H1 (cell line): Measurements from ENCODE around the gene RNF145. TPM values are rescaled to one million over a fixed set of nuclear protein-coding genes. Genes with fewer than 3 reads are reported as not detected.

Experiments
- CTCF ChIA-PET: fragments of 300-600 bp; sonication (Branson Sonifier 250); formaldehyde crosslinking; loops from one replicate; lab custom pipeline; 2021; ENCODE audit not compliant: partially characterized antibody; lab: Charles Lee
- POLR2A ChIA-PET: fragments of 300-600 bp; sonication (Branson Sonifier 250); formaldehyde crosslinking; loops from one replicate; lab custom pipeline; 2021; ENCODE audit warnings: inconsistent platforms; ENCODE audit not compliant: partially characterized antibody; lab: Charles Lee
- DNase-seq, 2 experiments: peaks; one replicate each; pipeline versions ENCODE4 v3.0.0 to v3.0.0-alpha.2; 2010 to 2022; ENCODE audit warnings: low spot score in 2 of 2, low read depth in 1 of 2, mixed read lengths in 1 of 2
- FAIRE-seq: peaks from 2 replicates; lab custom pipeline; 2011; peaks lifted over from hg19 to GRCh38; lab: Jason Lieb, UNC
- H2AFZ ChIP-seq: 2 replicates; pipeline ENCODE4 v1.8.1; 2012; ENCODE audit warnings: low read length, inconsistent platforms
- H2AK5ac ChIP-seq: 2 replicates; pipeline ENCODE4 v1.6.1; 2013; ENCODE audit warnings: low read depth, low read length
- H2BK120ac ChIP-seq: replicated peaks from 2 replicates; pipeline ENCODE3; 2013; ENCODE audit warnings: low read depth, low read length, inconsistent platforms
- H2BK12ac ChIP-seq: 2 replicates; pipeline ENCODE4 v1.6.1; 2013; ENCODE audit warnings: low read depth, low read length
- H2BK15ac ChIP-seq: 2 replicates; pipeline ENCODE4 v1.6.1; 2013; ENCODE audit warnings: low read length
- H2BK20ac ChIP-seq: 2 replicates; pipeline ENCODE4 v1.6.1; 2013; ENCODE audit warnings: low read length
- H2BK5ac ChIP-seq: 2 replicates; pipeline ENCODE4 v1.6.1; 2013; ENCODE audit warnings: low read depth, low read length
- H3K14ac ChIP-seq: 2 replicates; pipeline ENCODE4 v1.6.1; 2013; ENCODE audit warnings: inconsistent platforms; ENCODE audit not compliant: insufficient read length
- H3K18ac ChIP-seq: 2 replicates; pipeline ENCODE4 v1.6.1; 2013; ENCODE audit warnings: low read length; ENCODE audit errors: extremely low read depth
- H3K23ac ChIP-seq: 2 replicates; pipeline ENCODE4 v1.6.1; 2013; ENCODE audit warnings: inconsistent platforms; ENCODE audit not compliant: insufficient read length
- H3K23me2 ChIP-seq: 2 replicates; pipeline ENCODE4 v1.6.1; 2013; ENCODE audit warnings: low read depth, low read length
- H3K27ac ChIP-seq: 2 replicates; pipeline ENCODE4 v1.6.1; 2011; ENCODE audit warnings: low read depth, low read length, inconsistent platforms
- H3K27me3 ChIP-seq, 4 experiments: replicated peaks in 1 of 4; 1 replicate in 1 of 4; 2 replicates in 3 of 4; pipeline versions ENCODE4 v1.6.1 to v1.8.1; 2011 to 2013; ENCODE audit warnings: low read length in 3 of 4, mild to moderate bottlenecking in 3 of 4, inconsistent platforms in 2 of 4, mixed read lengths in 2 of 4, moderate library complexity in 1 of 4; ENCODE audit not compliant: control insufficient read depth in 3 of 4, insufficient read depth in 3 of 4; ENCODE audit errors: extremely low read depth in 1 of 4
- H3K36me3 ChIP-seq, 4 experiments: 2 replicates each; pipeline versions ENCODE4 v1.6.1 to v1.8.1; 2011 to 2013; ENCODE audit warnings: mild to moderate bottlenecking in 4 of 4, low read length in 3 of 4, moderate library complexity in 2 of 4, control low read depth in 1 of 4, inconsistent platforms in 1 of 4; ENCODE audit not compliant: insufficient read depth in 4 of 4, control insufficient read depth in 2 of 4
- H3K4ac ChIP-seq: replicated peaks from 2 replicates; pipeline ENCODE3; 2013; ENCODE audit warnings: low read length, low read depth, mixed read lengths, inconsistent platforms; ENCODE audit not compliant: insufficient read length
- H3K4me1 ChIP-seq, 4 experiments: replicated peaks in 1 of 4; 1 replicate in 1 of 4; 2 replicates in 3 of 4; pipeline versions ENCODE4 v1.6.1 to v1.8.1; 2011 to 2013; ENCODE audit warnings: low read length in 3 of 4, inconsistent platforms in 2 of 4, mixed read lengths in 1 of 4; ENCODE audit not compliant: insufficient read depth in 4 of 4, control insufficient read depth in 3 of 4
- H3K4me2 ChIP-seq, 2 experiments: 2 replicates each; pipeline versions ENCODE4 v1.6.1 to v1.8.1; 2011 to 2013; ENCODE audit warnings: low read depth in 2 of 2, low read length in 2 of 2, control low read depth in 1 of 2, inconsistent platforms in 1 of 2, mild to moderate bottlenecking in 1 of 2; ENCODE audit not compliant: insufficient read depth in 1 of 2
- H3K4me3 ChIP-seq, 4 experiments: fragments of 200-600, 300-600 bp in 1 of 4; sonication (generic), shearing (Covaris generic), sonication (Bioruptor Twin) in 1 of 4; 2 replicates each; pipeline versions ENCODE4 v1.5.1 to v1.8.1; 2011 to 2016; ENCODE audit warnings: low read length in 4 of 4, low read depth in 3 of 4, control low read depth in 2 of 4, inconsistent platforms in 2 of 4, mild to moderate bottlenecking in 2 of 4, mixed read lengths in 1 of 4, moderate library complexity in 1 of 4; ENCODE audit not compliant: insufficient read depth in 2 of 4; ENCODE audit errors: extremely low read depth in 1 of 4
- H3K56ac ChIP-seq: replicated peaks from 2 replicates; pipeline ENCODE3; 2013; ENCODE audit warnings: low read depth, mild to moderate bottlenecking, mixed read lengths, low read length, inconsistent platforms; ENCODE audit not compliant: insufficient read length
- H3K79me1 ChIP-seq: 2 replicates; pipeline ENCODE4 v1.6.1; 2013; ENCODE audit warnings: low read depth, low read length, control low read depth
- H3K79me2 ChIP-seq, 2 experiments: 2 replicates each; pipeline versions ENCODE4 v1.6.1 to v1.8.1; 2012 to 2013; ENCODE audit warnings: low read length in 2 of 2, mild to moderate bottlenecking in 2 of 2, inconsistent platforms in 1 of 2; ENCODE audit not compliant: insufficient read depth in 2 of 2, control insufficient read depth in 1 of 2
- H3K9ac ChIP-seq, 4 experiments: replicated peaks in 1 of 4; 1 replicate in 1 of 4; 2 replicates in 3 of 4; pipeline versions ENCODE4 v1.6.1 to v1.8.1; 2011 to 2013; ENCODE audit warnings: low read depth in 3 of 4, low read length in 3 of 4, control low read depth in 2 of 4, mild to moderate bottlenecking in 2 of 4, moderate library complexity in 2 of 4, inconsistent platforms in 1 of 4; ENCODE audit errors: extremely low read depth in 1 of 4
- H3K9me3 ChIP-seq, 2 experiments: 2 replicates each; pipeline versions ENCODE4 v1.6.1 to v1.8.1; 2012 to 2013; ENCODE audit warnings: mild to moderate bottlenecking in 2 of 2, moderate library complexity in 2 of 2, control low read depth in 1 of 2, inconsistent platforms in 1 of 2, low read depth in 1 of 2, low read length in 1 of 2, mixed read lengths in 1 of 2; ENCODE audit not compliant: insufficient read depth in 2 of 2
- H4K20me1 ChIP-seq, 2 experiments: replicated peaks in 1 of 2; 2 replicates each; pipeline versions ENCODE3 to v1.8.1; 2011 to 2013; ENCODE audit warnings: inconsistent platforms in 2 of 2, low read length in 2 of 2, mild to moderate bottlenecking in 1 of 2; ENCODE audit not compliant: insufficient read depth in 2 of 2, control insufficient read depth in 1 of 2
- H4K5ac ChIP-seq: 2 replicates; pipeline ENCODE4 v1.6.1; 2013; ENCODE audit warnings: low read length, low read depth, mixed read lengths, inconsistent platforms; ENCODE audit not compliant: insufficient read length
- H4K8ac ChIP-seq: 2 replicates; pipeline ENCODE4 v1.8.0; 2013; ENCODE audit warnings: mild to moderate bottlenecking, moderate library complexity, low read length, inconsistent platforms; ENCODE audit not compliant: insufficient read depth; ENCODE audit errors: extremely low read depth
- H4K91ac ChIP-seq: replicated peaks from 2 replicates; pipeline ENCODE3; 2013; ENCODE audit warnings: low read length, mixed read lengths, inconsistent platforms; ENCODE audit not compliant: insufficient read length
- SIX5 ChIP-seq: IDR thresholded peaks from 2 replicates; pipeline ENCODE4 v1.6.1; 2011; ENCODE audit warnings: mild to moderate bottlenecking, low read depth, low read length
- TCF12 ChIP-seq: IDR thresholded peaks from 2 replicates; pipeline ENCODE4 v1.6.1; 2011; ENCODE audit warnings: low read depth, mild to moderate bottlenecking, low read length
- WGBS, 2 experiments: shearing (Covaris generic) in 1 of 2; methylation state at CpG; one replicate each; pipeline versions ENCODE4 v1.1.6 to v1.1.7; 2013 to 2015; ENCODE audit warnings: low lambda C conversion rate in 2 of 2, mixed read lengths in 2 of 2, inconsistent platforms in 1 of 2, low coverage in 1 of 2, missing lambda C conversion rate in 1 of 2; ENCODE audit not compliant: insufficient replicate concordance in 2 of 2, insufficient coverage in 1 of 2, insufficient read length in 1 of 2; ENCODE audit errors: extremely low coverage in 1 of 2, missing lambda C conversion rate in 1 of 2; 5-methylcytosine and 5-hydroxymethylcytosine counted together
- polyA plus RNA-seq, 7 experiments: library from polyadenylated mRNA; depleted of rRNA in 3 of 7; stranded (reverse) in 5 of 7; unstranded in 2 of 7; fragments of >200 nt in 5 of 7; fragments of 200-250 nt in 2 of 7; gene quantifications; 1 replicate in 5 of 7; 2 replicates in 1 of 7; 4 replicates in 1 of 7; pipeline versions ENCODE4 v1.2.1 to v1.2.3, GENCODE V29; 2011 to 2013; ENCODE audit warnings: missing spikeins in 2 of 7, mixed read lengths in 2 of 7
- total RNA-seq: library from RNA; stranded (reverse); fragmentation: NEBNext Ultra II Directional; extraction: Animal tissue kit (Norgen Biotek cat#: 25700); gene quantifications from 2 replicates; pipeline ENCODE4 v1.2.1, GENCODE V29; 2021
- TF ChIP-seq, protein P1 (sequence below): IDR thresholded peaks from 2 replicates; pipeline ENCODE4 v1.6.1; 2011; ENCODE audit warnings: low read length, improper control_type of control experiment

The RNF145 gene
- total and polyA plus RNA-seq, 2 of the 8 experiments (the other 6 are each of a cell fraction or from before 2014, with no cell fraction given): 34.2 to 72.5 TPM

GRCh38 chr5:159135896-159136531, 73.3 kb downstream of the RNF145 start:
- H2BK120ac ChIP-seq: no peak overlapping the region
- ChIA-PET POLR2A (no interaction called here), CTCF (interaction anchor here (0.8 to 1.6 kb wide), 2 partner anchors 11 to 13 kb away, joined by 4 to 6 read pairs; no protein-coding TSS in a partner anchor)
- H3K56ac ChIP-seq: no peak overlapping the region
- no peaks in the 10 kb centered on the region for H3K79me2 ChIP-seq
- no peak overlapping the region for H3K18ac ChIP-seq
- H2BK12ac ChIP-seq: no peak overlapping the region
- no peaks in the 10 kb centered on the region for H3K79me1 ChIP-seq
- H3K14ac ChIP-seq: no peak overlapping the region
- no peaks in the 10 kb centered on the region for H3K9me3 ChIP-seq
- H2AFZ ChIP-seq: 0 out of 2 replicates have a peak overlapping the region, but pooled peaks have one; percentile 12
- H3K4me2 ChIP-seq: no peak overlapping the region
- TF ChIP-seq SIX5 (no peak), TCF12 (no peak)
- TF ChIP-seq, protein P1, sequence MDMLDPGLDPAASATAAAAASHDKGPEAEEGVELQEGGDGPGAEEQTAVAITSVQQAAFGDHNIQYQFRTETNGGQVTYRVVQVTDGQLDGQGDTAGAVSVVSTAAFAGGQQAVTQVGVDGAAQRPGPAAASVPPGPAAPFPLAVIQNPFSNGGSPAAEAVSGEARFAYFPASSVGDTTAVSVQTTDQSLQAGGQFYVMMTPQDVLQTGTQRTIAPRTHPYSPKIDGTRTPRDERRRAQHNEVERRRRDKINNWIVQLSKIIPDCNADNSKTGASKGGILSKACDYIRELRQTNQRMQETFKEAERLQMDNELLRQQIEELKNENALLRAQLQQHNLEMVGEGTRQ: no peak
- no peak overlapping the region for H2AK5ac ChIP-seq
- H2BK5ac ChIP-seq: no peak overlapping the region
- H3K27ac ChIP-seq: no peak overlapping the region
- H2BK20ac ChIP-seq: no peak overlapping the region
- FAIRE-seq (no peak), DNase-seq (no peak)
- H3K9ac ChIP-seq: no peak overlapping the region
- no peak overlapping the region for H2BK15ac ChIP-seq
- H3K4me1 ChIP-seq: no peaks in the 10 kb centered on the region
- no peak overlapping the region for H4K91ac ChIP-seq
- 75% methylated on average over 9 of the region's 9 CpGs; no CpG with 5 or more reads in 1 of the 2 experiments for WGBS, 2 experiments
- H3K4me3 ChIP-seq: no peak overlapping the region
- no peak overlapping the region for H3K23ac ChIP-seq
- H4K5ac ChIP-seq: no peak overlapping the region
- no peaks in the 10 kb centered on the region for H3K27me3 ChIP-seq
- H4K20me1 ChIP-seq: no peaks in the 10 kb centered on the region
- no peaks in the 10 kb centered on the region for H3K36me3 ChIP-seq
- no peaks in the 10 kb centered on the region for H3K23me2 ChIP-seq
- H3K4ac ChIP-seq: no peak overlapping the region
- H4K8ac ChIP-seq: no peak overlapping the region
